RWPE2 (cell line): Measurements from ENCODE around the gene DEGS1.

Source experiments
- ATAC-seq: fragments of 200-7000 bp; cut with Tn5 transposase; 3 replicates; pipeline ENCODE4 v1.9.1; 2021; ENCODE audit warnings: low read depth
- DNase-seq: peaks from one replicate; pipeline ENCODE4 v3.0.0-alpha.2; 2020; ENCODE audit warnings: low spot score
- H3K27ac ChIP-seq: fragments of 450-650 bp; 2 replicates; pipeline ENCODE4 v1.5.1; 2017; ENCODE audit warnings: mild to moderate bottlenecking; ENCODE audit not compliant: poor library complexity, severe bottlenecking
- H3K27me3 ChIP-seq: fragments of 250-450 bp; sonication (Bioruptor Pico); 2 replicates; pipeline ENCODE4 v1.5.1; 2021; ENCODE audit warnings: mild to moderate bottlenecking, moderate library complexity; ENCODE audit not compliant: insufficient read depth, poor library complexity, severe bottlenecking
- H3K36me3 ChIP-seq: fragments of 250-450 bp; sonication (Bioruptor Pico); 2 replicates; pipeline ENCODE4 v1.5.1; 2020; ENCODE audit warnings: low read depth, mild to moderate bottlenecking, moderate library complexity
- H3K4me1 ChIP-seq: fragments of 250-450 bp; sonication (Bioruptor Pico); 2 replicates; pipeline ENCODE4 v1.5.1; 2021; ENCODE audit warnings: mild to moderate bottlenecking, moderate library complexity; ENCODE audit not compliant: insufficient read depth, poor library complexity, severe bottlenecking
- H3K4me3 ChIP-seq: fragments of 250-450 bp; sonication (Bioruptor Pico); 2 replicates; pipeline ENCODE4 v1.5.1; 2021; ENCODE audit warnings: mild to moderate bottlenecking, moderate library complexity; ENCODE audit not compliant: severe bottlenecking
- H3K9me3 ChIP-seq: fragments of 250-450 bp; sonication (Bioruptor Pico); 2 replicates; pipeline ENCODE4 v1.5.1; 2021; ENCODE audit warnings: mild to moderate bottlenecking, moderate library complexity; ENCODE audit not compliant: severe bottlenecking
- TF ChIP-seq, protein P1 (sequence below): fragments of 450-650 bp; IDR thresholded peaks from one replicate; pipeline ENCODE4 v1.5.1; 2017; ENCODE audit warnings: mild to moderate bottlenecking, moderate library complexity; ENCODE audit not compliant: poor library complexity, severe bottlenecking

Gene DEGS1

DNA sequence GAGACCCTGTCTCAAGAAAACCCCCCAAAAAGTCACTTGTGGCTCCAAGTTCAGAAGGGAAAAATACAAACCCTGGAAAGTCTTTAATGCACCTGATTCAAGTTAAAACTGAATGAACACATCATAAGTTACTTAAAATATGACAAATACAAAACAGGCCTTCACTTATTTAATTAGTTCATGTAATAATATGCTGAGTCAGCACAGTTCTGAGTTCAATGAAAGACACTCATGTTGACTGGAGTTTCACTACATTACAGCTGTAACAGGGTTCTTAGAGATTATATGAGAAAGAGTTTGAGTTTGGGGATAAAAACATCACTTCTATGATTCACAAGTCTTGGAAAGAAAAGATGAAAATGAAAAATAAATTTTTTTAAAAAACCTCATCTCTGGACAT lies 51.0 kb downstream of the DEGS1 start:
- Histone ChIP-seq H3K9me3 (no peaks in the 10 kb centered on the region), H3K27ac (no peak overlapping the region), H3K27me3 (no peaks in the 10 kb centered on the region), H3K36me3 (no peaks in the 10 kb centered on the region), H3K4me3 (no peak overlapping the region), H3K4me1 (no peaks in the 10 kb centered on the region)
- ATAC-seq (no peak), DNase-seq (no peak)
- TF ChIP-seq, protein P1, sequence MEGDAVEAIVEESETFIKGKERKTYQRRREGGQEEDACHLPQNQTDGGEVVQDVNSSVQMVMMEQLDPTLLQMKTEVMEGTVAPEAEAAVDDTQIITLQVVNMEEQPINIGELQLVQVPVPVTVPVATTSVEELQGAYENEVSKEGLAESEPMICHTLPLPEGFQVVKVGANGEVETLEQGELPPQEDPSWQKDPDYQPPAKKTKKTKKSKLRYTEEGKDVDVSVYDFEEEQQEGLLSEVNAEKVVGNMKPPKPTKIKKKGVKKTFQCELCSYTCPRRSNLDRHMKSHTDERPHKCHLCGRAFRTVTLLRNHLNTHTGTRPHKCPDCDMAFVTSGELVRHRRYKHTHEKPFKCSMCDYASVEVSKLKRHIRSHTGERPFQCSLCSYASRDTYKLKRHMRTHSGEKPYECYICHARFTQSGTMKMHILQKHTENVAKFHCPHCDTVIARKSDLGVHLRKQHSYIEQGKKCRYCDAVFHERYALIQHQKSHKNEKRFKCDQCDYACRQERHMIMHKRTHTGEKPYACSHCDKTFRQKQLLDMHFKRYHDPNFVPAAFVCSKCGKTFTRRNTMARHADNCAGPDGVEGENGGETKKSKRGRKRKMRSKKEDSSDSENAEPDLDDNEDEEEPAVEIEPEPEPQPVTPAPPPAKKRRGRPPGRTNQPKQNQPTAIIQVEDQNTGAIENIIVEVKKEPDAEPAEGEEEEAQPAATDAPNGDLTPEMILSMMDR: no peak

DNA sequence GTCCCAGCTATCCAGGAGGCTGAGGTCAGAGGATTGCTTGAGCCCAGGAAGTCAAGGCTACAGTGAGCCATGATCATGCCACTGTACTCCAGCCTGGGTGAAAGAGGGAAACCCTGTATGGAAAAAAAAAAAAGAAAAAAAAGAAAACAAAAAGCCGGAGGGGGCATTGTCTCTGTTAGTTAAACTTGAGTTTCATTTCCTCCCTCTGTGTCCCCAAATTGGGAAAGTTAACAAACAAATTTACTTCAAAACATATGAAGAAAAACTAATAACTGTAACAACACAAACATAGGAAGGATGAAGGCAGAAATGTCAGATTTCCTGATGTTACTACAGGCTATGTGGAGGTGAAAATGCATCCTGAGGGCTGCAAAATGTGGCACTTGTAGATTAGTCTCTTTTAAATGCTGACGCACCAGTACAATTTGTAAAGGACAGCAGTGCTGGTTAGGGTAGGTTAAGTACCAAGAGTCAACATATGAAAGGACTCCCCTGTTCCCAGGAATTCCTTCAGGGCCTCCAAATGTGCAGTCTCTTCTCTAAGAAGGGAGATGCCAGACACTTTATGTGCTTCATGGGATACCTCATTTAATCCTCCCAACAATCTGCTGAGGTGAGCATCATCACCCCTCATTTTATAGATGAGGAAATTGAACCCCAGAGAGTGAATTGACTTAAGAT lies 52.9 kb downstream of the DEGS1 start:
- no peak for DNase-seq
- no peaks in the 10 kb centered on the region for H3K4me1 ChIP-seq
- no peaks in the 10 kb centered on the region for H3K9me3 ChIP-seq
- no peaks in the 10 kb centered on the region for H3K36me3 ChIP-seq
- H3K27ac ChIP-seq: no peak overlapping the region
- TF ChIP-seq, protein P1: no peak
- H3K4me3 ChIP-seq: no peak overlapping the region
- ATAC-seq: no peak
- no peaks in the 10 kb centered on the region for H3K27me3 ChIP-seq

DNA sequence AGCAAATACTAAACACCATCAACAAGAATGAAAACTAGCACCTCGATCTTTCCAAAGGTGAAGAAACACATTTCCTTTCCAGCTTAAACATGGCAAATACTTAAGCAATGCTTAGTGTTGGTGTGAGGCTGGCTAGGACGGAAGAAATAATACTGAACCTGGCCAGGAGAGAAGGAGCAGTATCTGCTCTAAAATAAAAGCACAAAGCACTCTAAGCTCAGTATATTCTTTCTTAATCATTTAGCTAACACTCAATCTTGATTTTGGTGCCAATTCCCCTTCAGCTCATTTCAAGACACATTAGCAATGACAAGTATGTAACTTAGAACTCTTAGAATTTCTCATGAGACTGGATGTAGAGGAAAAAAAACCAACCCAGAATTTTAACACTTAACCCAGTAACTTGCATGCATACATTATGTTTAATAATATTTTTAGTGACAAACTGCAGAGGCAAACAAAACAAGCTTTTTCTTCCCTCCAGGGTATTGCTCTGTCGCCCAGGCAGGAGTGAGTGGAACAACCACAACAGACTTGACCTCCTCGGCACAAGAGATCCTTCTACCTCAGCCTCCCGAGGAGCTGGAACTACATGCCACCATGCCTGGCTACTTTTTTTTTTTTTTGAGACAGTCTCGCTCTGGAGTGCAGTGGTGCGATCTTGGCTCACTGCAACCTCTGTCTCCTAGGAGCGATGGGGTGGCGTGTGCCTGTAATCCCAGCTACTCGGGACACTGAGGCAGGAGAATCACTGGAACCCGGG lies 54.3 kb downstream of the DEGS1 start:
- Histone ChIP-seq H3K4me3 (no peak overlapping the region), H3K36me3 (no peaks in the 10 kb centered on the region), H3K9me3 (no peaks in the 10 kb centered on the region), H3K27me3 (no peaks in the 10 kb centered on the region), H3K27ac (no peak overlapping the region), H3K4me1 (no peaks in the 10 kb centered on the region)
- ATAC-seq (no peak), DNase-seq (no peak)
- TF ChIP-seq, protein P1: no peak

GRCh38 chr1:224238212-224238611 lies 55.2 kb downstream of the DEGS1 start:
- Histone ChIP-seq H3K9me3 (no peaks in the 10 kb centered on the region), H3K27me3 (no peaks in the 10 kb centered on the region), H3K27ac (no peak overlapping the region), H3K4me3 (no peak overlapping the region), H3K4me1 (no peaks in the 10 kb centered on the region), H3K36me3 (no peaks in the 10 kb centered on the region)
- TF ChIP-seq, protein P1: no peak
- DNase-seq (no peak), ATAC-seq (no peak)

- no peak overlapping the region for H3K27ac ChIP-seq
- TF ChIP-seq, protein P1: no peak
- ATAC-seq (no peak), DNase-seq (no peak)
- no peaks in the 10 kb centered on the region for H3K4me1 ChIP-seq
- H3K4me3 ChIP-seq: no peak overlapping the region
- H3K27me3 ChIP-seq: no peaks in the 10 kb centered on the region
- H3K36me3 ChIP-seq: no peaks in the 10 kb centered on the region
- no peaks in the 10 kb centered on the region for H3K9me3 ChIP-seq
Observed at GRCh38 chr1:224238756-224239155, 55.7 kb downstream of the DEGS1 start.
